Uterus (tissue), 2 donors: Measurements from ENCODE around the gene SRRM2.

Experiments used
- CTCF ChIP-seq, 4 experiments: fragments of 200-600 bp in 2 of 4; fragments of 450-650 bp in 2 of 4; sonication (generic) in 2 of 4; IDR thresholded peaks; one replicate each; pipeline ENCODE4 v1.5.1; 2016 to 2019; ENCODE audit warnings: antibody characterized with exemption in 4 of 4, mild to moderate bottlenecking in 2 of 4, moderate library complexity in 1 of 4
- POLR2A ChIP-seq, 2 donors: fragments of 450-650 bp; IDR thresholded peaks; one replicate each; pipeline ENCODE4 v1.6.1; 2016; ENCODE audit warnings: antibody characterized with exemption in 2 of 2, mild to moderate bottlenecking in 1 of 2, moderate library complexity in 1 of 2

DNA sequence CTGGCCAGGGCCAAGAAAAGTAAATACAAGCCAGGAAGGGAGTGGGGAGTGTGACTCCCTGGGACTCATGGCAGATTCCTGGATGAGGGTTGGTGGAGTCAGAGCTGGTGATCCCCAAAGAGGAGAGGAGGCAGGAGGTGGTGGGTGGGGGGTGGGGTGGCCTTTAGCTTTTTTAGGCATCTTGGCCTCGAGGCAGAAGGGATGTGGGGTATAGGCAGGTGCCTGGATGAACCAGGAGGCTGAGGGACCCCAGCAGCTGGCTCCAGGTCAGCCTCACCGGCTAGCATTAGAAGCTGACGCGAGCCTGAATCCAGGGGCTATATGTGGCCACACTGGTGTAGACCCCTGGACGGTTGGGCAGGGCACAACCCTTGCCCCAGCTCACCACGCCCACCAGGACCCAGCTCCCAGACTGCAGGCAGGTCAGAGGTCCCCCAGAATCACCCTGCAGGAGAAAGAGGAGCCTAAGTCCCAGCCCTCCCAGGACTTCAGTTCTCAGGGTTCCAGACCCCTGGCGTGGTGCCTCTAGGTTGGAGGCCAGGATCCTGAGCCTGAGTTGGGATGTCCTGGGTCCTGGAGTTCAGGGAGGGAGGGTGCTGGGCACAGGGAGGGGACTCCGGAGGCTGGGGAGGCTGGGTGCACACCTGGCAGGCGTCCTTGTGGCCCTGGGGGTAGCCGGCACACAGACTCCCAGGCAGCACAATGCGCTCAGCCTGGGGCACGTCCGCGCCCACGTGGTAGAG, 32.1 kb downstream of the SRRM2 start:
- TF ChIP-seq CTCF (IDR thresholded peaks at IDR 0.05), result no peak
- TF ChIP-seq POLR2A (IDR thresholded peaks at IDR 0.05), result no peak
